ENCODE measurements around the gene TLK1. TPM values are rescaled to one million over a fixed set of nuclear protein-coding genes. Genes with fewer than 3 reads are reported as not detected.

The TLK1 gene
- polyA plus RNA-seq, 4 donors: 50.0 to 54.0 (median 51.7) TPM

- DNase-seq (ENCODE audit: low read depth in 4 of 4, low spot score in 2 of 4): no peak
Observed at GRCh38 chr2:170971071-170971470, 189.6 kb downstream of the TLK1 start.

- DNase-seq (ENCODE audit: low read depth in 4 of 4, low spot score in 2 of 4): no peak
Observed at GRCh38 chr2:170969872-170970496, 190.7 kb downstream of the TLK1 start.

GRCh38 chr2:170969030-170969429, 191.7 kb downstream of the TLK1 start:
- no peak for DNase-seq (ENCODE audit: low read depth in 4 of 4, low spot score in 2 of 4)

GRCh38 chr2:170968205-170969003, 192.3 kb downstream of the TLK1 start:
- no peak for DNase-seq (ENCODE audit: low read depth in 4 of 4, low spot score in 2 of 4)

- no peak for DNase-seq (ENCODE audit: low read depth in 4 of 4, low spot score in 2 of 4)
Observed at GRCh38 chr2:170967553-170967952, 193.1 kb downstream of the TLK1 start.

- DNase-seq (ENCODE audit: low read depth in 4 of 4, low spot score in 2 of 4): no peak
Observed at GRCh38 chr2:170966648-170967396, 193.9 kb downstream of the TLK1 start.

- DNase-seq (ENCODE audit: low read depth in 4 of 4, low spot score in 2 of 4): no peak
Observed at GRCh38 chr2:170965446-170966225, 195.1 kb downstream of the TLK1 start.

GRCh38 chr2:170963386-170963785, 197.3 kb downstream of the TLK1 start:
- no peak for DNase-seq (ENCODE audit: low read depth in 4 of 4, low spot score in 2 of 4)

- DNase-seq (ENCODE audit: low read depth in 4 of 4, low spot score in 2 of 4): no peak
Observed at GRCh38 chr2:170953941-170954340, 206.8 kb downstream of the TLK1 start.

- DNase-seq (ENCODE audit: low read depth in 4 of 4, low spot score in 2 of 4): no peak
Observed at GRCh38 chr2:170950221-170950761, 210.4 kb downstream of the TLK1 start.

- no peak for DNase-seq (ENCODE audit: low read depth in 4 of 4, low spot score in 2 of 4)
Observed at GRCh38 chr2:170949415-170949814, 211.3 kb downstream of the TLK1 start.

GRCh38 chr2:170944545-170944944, 216.1 kb downstream of the TLK1 start:
- DNase-seq (ENCODE audit: low read depth in 4 of 4, low spot score in 2 of 4): no peak

- DNase-seq (ENCODE audit: low read depth in 4 of 4, low spot score in 2 of 4): no peak
Observed at GRCh38 chr2:170943596-170943995, 217.1 kb downstream of the TLK1 start.

- no peak for DNase-seq (ENCODE audit: low read depth in 4 of 4, low spot score in 2 of 4)
Observed at GRCh38 chr2:170943041-170943440, 217.7 kb downstream of the TLK1 start.

- DNase-seq (ENCODE audit: low read depth in 4 of 4, low spot score in 2 of 4): no peak
Observed at GRCh38 chr2:170942615-170943014, 218.1 kb downstream of the TLK1 start.

Other genes starting within 250 kb of the TLK1 start
- 10 to 100 TPM; 69.8 to 90.3 (median 85.3) TPM for gene GORASP2, start 231.6 kb downstream of the TLK1 start, polyA plus RNA-seq (ENCODE audit: insufficient read length in 4 of 4)

All from left renal cortex interstitium (tissue), 4 donors.